H1 (cell line): Measurements from ENCODE around the gene FOXP4. TPM values are rescaled to one million over a fixed set of nuclear protein-coding genes. Genes with fewer than 3 reads are reported as not detected.

ENCODE experiments used
- ATF2 ChIP-seq: IDR thresholded peaks from 2 replicates; pipeline ENCODE4 v1.6.1; 2012; ENCODE audit warnings: low read length, inconsistent platforms
- polyA plus RNA-seq, 7 experiments: library from polyadenylated mRNA; depleted of rRNA in 3 of 7; stranded (reverse) in 5 of 7; unstranded in 2 of 7; fragments of >200 nt in 5 of 7; fragments of 200-250 nt in 2 of 7; gene quantifications; 1 replicate in 5 of 7; 2 replicates in 1 of 7; 4 replicates in 1 of 7; pipeline versions ENCODE4 v1.2.1 to v1.2.3, GENCODE V29; 2011 to 2013; ENCODE audit warnings: missing spikeins in 2 of 7, mixed read lengths in 2 of 7
- total RNA-seq: library from RNA; stranded (reverse); fragmentation: NEBNext Ultra II Directional; extraction: Animal tissue kit (Norgen Biotek cat#: 25700); gene quantifications from 2 replicates; pipeline ENCODE4 v1.2.1, GENCODE V29; 2021

Gene FOXP4
- total and polyA plus RNA-seq, 2 of the 8 experiments (the other 6 are each of a cell fraction or from before 2014, with no cell fraction given) = 4.8 to 13.3 TPM

GRCh38 chr6:41626917-41627316 is 80.7 kb downstream of the FOXP4 start (continued):
- TF ChIP-seq ATF2 = no peak
